Hematopoietic multipotent progenitor cell treated with erythropoietin and hydrocortisone succinate and interleukin-3 and kit ligand, for 6 days (in vitro differentiated cells): ENCODE data around the gene ARRB1.
A peak's percentile ranks its signal among the peaks of the same experiment; 100 is the strongest.
"Not testable (repeated sequence)": the region's sequence is repeated elsewhere in the genome, so short reads cannot be mapped to it uniquely, and the experiment has no call there.

Source experiments
- DNase-seq: peaks from one replicate; pipeline ENCODE4 v3.0.0-alpha.2; 2015

ARRB1 gene

DNA sequence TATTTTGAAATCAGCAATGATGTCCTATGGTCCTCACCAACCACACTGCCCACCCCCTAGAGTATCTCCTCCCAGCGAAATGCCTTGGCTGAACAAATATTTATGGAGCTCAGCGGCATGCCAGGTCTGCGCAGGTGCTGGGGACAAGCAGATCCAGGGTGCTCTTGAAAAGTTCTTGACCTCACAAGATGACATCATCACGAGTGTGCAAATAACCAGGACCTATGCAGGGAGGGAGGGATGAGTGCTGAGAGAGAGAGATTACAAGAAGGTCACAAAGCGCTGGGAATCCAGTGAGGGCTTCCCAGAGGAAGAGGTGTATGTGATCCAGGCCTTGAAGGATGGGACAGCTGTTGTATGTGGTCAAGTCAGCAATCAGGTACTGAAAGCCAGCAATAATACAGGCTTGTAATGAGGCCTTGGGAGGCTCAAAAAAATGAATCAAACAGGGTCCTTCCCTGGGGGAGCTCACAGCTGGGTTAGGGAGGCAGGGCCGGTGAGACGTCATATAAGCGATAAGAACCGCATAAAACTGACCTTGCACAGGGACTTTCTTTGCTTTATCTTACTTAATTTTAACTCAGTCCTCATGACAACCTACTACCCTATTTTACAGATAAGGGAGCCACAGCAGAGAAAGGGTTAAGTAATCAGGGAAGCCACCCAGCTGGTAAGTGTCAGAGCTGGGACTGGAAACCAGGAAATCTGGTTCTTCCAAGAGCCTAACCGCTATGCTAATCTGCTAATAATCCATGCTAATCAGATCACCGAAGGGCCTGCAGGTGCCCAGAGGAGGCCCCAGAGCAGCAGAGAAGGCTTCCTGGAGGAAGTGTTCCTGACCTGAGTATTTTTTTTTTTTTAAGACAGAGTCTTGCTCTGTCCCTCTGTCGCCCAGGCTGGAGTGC is 8.2 kb downstream of the ARRB1 start:
- peak; percentile 83 for DNase-seq

DNA sequence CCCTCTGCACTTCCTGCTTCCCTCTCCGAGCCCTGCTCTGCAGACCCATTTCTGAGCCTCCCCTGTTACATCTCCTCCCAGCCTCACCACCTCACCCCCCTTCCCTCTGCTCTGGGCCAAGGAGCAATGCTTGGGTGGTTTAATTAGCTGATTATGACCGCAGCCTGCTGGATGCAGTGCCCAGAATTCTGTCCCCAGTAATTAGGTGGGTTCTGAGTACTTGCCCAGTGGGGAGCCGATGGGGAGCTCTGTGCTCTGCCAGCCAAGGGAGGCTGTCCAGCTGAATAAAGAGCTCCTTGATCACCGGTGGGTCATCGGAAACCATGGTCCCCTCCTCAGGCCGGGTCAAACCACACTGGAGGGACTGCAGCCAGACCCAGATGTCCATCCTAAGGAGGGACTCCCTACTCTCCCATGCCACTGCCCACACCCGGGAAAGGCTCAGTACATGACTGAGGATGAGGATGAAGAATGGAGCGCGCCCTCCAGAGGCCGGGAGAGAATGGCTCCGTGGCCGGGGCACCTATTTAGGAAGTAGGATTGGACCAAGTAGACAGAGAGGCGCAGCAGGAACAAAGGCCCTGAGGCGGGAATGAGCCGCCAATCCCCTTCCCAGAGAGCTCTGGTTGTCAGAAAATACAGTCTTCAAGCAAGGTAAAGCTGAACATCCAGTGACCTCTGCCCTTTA is 9.1 kb downstream of the ARRB1 start:
- DNase-seq, result no peak

DNA sequence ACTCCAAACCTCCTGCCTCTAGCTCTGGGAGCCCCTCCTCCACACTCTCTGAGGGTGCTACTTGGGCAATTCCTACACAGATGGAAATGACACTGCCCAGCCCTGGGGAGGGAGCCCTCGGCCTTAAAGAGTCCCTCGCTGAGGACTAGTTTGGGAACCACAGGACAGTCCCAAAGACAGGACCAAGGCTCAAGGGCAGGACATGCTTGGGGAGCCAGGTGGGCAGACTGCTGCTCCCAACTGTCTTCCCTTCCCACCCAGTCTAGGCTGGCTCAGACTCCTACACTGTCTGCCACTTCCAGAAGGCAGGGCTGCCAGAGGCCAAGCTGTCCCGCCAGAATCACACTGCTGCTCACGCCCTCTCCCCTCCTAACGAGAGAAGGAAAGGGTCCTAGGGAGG is 9.8 kb downstream of the ARRB1 start:
- no peak for DNase-seq

DNA sequence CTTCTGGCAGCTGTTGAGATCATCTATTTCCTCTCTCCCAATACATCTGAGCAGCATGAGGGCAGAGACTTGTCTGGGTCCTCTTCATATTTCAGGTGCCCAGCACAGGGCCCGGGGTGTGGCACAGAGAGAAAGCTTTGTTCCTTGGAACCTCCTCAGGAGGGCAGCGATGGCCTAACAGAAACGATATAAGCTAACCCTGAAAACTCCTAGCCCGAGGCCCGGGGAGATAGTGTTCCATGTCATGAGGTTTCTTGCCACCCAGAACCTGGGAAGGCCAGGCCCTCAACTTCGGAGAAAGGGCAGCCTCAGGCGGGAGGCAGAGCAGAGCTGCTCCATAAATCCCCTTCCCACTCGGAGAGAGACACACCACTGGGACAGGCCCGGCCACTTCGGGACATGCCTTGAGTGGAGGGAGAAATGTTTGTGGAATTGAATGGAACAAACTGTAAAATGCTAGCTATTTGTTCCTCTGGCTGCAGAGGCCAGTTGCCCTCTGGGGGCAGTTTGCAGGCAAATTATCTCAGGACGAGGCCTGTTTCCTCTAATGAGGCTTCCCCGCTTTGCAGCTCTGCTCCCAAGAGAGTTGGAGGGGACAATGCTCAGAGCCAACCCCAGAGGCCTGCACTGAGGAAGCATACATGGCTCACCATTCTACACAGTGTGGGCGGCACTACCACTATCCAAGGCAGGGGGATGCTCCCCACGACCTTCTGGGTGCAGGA is 11.6 kb downstream of the ARRB1 start:
- DNase-seq, result peak; percentile 72

DNA sequence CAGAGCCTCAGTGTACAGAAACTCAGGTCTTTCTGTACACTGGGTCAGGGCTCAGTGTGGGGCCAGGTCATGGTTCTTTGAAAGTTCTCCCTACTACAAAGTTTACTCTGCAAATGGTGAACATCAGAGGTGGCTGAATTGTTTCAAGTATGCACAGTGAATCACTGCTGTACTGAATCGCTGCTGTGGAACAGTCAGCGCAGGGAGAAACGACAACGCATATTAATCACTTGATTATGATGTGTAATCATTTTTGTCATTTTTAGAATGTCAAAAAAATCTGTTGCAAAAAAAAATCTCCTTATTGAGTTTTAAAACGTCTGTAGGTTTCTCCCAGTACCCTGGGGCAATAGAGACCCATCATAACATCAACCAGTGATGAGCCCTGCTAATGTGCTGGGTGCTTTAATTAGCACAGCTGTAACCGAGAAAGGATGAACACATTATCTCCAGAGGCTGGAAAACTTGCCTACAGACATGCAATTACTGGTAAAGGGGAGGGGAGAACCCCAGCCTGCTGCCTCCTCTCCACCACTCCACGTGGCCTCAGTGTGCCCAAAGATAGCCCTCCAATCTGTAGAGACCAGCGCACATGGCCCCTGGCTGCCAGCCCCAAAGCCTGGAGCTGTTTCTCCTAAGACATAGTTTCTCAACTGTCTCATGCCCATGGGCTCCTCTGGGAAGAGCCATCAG is 12.8 kb downstream of the ARRB1 start:
- peak; percentile 85 for DNase-seq

DNA sequence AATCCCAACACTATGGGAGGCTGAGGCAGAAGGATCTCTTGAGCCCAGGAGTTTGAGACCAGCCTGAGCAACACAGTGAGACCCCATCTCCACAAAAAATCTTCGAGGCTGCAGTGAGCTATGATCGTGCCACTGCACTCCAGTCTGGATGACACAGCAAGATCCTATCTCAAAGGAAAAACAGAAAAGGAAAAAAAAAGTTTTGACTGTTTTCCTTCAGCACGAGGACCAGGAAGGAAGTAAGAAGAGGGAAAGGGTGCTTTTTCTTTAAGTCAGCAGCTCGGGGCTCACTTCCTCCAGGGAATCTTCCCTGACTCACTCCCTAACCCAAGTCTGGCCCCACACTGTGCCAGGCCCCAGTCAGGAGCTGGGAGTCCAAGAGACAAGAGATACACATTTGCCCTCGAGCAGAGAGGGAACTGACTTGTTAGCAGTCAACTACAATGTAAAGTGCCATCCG is 14.2 kb downstream of the ARRB1 start:
- no peak for DNase-seq

DNA sequence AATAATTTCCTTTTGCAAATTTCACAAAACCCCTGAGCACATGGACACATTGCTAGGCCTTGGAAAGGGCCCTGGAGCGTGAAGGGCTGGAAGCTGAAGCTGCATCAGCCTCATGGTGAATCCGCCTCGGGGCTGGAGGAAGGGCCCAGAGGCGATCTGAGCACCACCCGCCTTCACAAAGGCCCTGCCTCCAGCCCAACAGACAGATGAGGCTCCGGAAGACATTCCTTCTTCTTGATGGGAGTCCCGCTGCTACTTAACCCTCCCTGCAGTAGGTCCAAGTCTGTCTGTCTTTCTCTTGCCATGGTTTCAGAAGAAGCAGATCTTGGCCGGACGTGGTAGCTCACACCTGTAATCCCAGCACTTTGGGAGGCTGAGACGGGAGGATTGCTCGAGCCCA is 16.5 kb downstream of the ARRB1 start:
- no peak for DNase-seq

DNA sequence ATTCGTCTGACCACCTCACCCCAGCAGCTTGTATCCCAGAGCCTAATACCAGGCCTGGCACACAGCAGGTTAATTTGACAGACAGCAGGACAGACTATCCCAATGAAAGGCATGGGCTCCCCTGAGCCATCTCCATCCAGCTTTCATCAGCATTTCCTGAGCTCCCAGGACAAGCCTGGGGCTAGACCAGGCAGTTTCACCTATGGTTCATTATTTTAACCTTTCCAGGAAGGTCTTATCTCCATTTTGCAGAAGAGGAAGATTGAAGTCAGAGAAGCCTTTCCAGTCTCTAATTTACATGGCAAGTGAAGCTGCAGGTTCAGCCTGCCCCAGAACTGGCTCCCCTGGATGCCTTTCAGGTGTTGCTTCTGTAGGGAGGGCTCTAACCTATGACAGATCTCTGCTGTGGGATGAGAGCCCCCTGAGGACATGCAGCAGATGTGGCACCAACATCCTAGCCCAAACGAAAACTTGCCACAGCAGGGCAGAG is 17.0 kb downstream of the ARRB1 start:
- no peak for DNase-seq

DNA sequence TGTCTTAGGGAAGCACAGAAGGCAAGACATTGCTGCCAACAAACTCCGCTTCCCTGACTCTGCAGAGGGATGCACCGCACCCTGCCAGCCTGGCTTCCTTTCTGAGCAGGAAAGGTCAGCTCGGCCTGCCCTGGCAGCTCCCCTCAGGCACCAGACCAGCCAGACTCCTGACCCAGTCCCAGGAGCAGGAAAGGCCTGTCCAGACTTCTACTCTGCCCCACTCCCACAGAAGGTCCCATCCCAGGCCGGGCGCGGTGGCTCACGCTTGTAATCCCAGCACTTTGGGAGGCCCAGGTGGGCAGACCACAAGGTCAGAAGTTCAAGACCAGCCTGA is 17.7 kb downstream of the ARRB1 start:
- no peak for DNase-seq

DNA sequence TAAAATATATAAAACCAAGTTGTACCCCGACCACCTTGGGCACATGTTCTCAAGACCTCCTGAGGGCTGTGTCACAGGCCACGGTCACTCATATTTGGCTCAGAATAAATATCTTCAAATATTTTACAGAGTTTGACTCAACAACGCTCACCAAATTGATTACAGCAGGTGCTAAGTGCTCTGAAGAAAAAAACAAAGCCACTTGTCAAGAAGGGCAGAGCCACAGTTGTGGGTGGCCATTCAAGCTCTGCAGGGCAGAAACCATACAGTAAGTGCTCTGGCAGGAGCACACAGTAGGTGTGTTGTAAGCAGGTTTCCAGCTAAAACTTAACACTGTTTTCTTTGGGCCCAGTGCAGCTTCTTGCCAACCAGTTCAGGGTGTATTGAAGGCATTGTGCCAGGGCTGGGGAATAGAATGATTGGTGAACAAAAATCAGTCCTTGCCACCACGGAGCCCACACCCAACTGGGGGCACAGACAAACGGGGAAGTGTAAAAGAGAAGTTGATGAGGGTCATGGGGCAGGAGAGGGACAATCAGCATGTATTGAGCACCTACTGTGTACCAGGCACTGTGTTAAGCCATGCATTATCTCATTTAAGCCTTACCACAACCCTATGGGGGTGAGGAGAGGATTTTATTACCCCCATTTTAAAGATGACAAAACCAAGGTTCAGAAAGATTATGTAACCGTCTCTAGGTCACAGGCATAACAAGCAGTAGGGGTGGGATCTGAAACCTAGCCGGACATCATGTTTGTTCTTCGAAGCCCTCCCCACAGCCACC is 18.2 kb downstream of the ARRB1 start:
- DNase-seq, result peak; percentile 63

DNA sequence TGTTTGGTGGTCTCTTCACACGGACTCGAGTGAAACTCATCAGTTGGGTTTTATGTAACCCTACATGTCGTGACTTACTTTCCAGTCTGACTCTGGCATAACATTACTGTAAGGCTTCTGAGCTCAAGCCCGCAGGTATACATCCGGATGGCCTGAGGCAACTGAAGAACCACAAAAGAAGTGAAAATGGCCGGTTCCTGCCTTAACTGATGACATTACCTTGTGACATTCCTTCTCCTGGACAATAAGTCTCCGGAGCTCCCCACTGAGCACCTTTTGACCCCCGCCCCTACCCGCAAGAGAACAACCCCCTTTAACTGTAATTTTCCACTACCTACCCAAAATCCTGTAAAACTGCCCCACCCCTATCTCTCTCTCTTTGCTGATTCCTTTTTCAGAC is 19.7 kb downstream of the ARRB1 start:
- not testable (repeated sequence) for DNase-seq

DNA sequence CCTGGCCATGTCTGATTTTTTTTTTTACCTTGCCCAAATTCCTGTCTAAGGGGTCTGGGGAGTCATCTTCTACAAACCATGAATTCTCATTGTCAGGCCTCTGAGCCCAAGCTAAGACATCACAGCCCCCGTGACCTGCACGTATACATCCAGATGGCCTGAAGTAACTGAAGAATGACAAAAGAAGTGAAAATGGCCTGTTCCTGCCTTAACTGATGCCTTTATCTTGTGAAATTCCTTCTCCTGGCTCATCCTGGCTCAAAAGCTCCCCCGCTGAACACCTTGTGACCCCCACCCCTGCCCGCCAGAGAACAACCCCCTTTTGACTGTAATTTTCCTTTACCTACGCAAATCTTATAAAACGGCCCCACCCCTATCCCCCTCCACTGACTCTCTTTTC is 20.2 kb downstream of the ARRB1 start:
- not testable (repeated sequence) for DNase-seq

DNA sequence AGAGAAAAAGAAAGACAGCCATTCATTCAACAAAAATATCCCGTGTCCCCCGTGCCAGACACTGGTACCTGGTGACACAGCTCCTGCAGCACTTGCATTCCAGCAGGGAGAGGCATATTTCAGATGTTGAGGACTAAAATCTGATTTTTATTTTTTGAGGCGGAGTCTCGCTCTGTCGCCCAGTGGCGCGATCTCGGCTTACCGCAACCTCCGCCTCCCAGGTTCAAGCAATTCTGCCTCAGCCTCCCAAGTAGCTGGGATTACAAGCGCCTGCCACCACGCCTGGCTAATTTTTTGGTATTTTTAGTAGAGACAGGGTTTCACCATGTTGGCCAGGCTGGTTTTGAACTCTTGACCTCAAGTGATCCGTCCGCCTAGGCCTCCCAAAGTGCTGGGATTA is 20.6 kb downstream of the ARRB1 start:
- not testable (repeated sequence) for DNase-seq

DNA sequence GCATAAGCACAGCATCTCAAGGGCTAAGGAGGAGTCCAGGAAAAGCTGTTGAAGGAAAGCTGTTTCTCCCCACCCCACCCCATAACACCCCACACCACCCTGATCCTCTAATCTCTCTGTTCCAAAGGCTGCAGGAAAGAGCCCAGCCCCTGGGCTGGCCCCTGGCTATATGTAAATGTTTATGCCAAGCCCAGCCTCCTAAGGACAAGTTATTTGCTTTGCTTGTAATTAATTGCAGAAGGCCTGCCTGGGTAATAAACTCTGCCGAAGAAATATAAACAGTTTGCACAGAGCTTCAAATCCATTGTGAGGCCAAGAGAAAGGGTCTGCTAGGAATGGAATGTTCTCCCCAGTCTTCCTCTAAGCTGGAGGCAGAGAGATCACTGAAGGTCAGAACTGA is 21.2 kb downstream of the ARRB1 start:
- DNase-seq, result peak; percentile 91

DNA sequence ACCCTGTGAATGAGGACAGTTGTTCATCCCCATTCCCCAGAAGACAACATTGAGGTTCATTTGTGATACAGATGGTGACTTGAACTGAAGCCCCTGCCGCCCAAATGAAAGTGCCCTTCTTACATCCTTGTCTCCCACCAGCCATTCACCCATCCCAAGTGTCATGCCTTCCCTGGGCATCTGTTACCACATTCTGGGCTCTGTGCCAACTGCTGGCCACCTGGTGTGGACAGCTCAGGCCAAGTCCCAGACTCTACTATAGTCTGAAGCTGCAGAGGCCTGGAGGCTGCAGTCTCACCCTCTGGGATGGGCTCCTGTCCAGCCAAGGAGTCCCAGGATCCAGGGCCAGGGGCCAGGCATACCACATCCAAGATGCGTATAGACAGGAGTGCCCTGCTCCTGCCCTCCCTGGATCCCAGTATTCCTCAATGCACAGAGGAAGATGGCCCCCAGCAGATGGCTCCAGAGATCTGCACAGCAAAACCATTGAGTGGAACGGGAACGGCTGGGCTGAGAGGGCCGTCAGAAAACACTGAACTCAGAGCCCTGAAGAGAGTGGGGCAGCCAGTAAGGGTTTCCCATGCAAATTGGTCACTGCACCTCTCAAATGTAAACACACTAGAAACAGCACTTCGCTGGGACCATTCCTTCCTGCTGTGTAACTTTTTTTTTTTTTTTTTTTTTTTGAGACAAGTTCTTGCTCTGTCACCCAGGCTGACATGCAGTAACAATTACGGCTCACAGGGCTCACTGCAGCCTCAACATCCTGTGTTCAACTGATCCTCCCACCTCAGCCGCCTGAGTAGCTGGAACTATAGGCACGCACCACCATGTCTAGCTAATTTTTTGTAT is 22.8 kb downstream of the ARRB1 start:
- DNase-seq, result peak; percentile 88

DNA sequence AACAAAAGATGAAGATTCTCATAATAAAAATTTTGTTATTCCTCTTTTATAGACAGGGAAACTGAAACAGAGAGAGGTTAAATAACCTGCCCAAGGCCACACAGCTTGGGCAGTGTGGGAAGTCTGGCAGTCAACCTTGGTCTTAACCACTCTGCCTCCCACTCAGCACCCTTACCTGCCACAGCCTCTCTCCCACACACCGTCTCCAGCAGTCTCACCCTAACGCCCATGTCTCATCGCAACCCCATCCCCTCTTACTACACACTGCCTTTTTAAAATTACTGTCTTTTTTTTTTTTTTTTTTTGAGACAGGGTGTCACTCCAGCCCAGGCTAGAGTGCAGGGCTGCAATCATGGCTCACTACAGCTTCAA is 25.0 kb downstream of the ARRB1 start:
- DNase-seq, result no peak

DNA sequence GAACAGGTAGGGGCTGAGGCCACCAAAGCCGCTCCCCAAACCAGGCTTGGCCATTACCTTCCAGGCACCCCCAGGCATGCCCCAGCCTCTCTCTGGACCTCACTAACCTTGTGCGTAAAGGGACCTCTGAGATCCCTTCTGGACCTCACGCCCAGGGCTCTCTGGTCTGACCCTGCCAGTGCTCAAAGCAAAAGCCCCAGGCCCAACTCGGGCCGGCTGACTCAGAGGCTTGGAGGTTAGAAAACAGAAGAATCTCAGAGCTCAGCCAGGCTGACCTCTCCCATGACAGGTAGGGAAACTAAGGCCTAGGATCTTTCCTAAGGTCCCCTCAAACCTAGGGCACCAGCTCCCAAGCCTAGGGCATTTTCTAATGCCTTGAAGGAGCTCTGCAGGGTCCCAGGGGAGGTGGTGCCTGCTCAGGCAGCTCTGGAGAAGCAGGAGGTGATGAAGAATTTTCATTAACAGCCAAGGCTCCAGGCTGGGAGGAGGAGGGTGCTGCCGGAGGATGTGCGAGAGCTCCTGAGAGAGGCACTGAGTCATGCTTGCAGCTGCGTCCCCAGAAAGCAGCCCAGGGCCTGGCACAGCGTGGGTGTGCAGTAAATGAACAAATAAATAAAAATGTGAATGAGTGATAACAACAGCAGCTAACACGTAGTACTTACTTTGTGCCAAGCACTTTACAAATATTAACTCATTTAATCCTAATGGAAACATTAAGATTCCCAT is 25.6 kb downstream of the ARRB1 start:
- DNase-seq, result peak; percentile 67

DNA sequence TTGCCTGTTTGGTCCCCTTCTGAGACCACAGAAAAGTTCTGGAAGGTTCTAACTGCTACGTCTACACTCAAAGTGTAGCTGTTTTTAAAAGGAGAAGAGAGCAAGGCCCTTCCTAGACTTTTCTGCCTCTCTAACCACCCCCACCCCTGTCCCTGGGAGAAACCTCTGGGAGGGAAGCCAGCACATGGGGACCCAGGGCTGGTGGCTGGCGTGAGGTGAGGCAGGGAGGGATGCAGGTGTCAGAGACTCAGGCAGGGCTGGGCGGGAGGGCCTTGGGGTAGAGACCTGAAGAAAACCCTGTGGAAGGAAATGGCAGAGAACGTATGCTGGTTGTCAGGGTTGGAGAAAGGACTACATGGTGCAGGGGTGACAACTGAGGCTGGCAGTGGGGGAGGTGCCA is 26.7 kb downstream of the ARRB1 start:
- DNase-seq, result no peak

DNA sequence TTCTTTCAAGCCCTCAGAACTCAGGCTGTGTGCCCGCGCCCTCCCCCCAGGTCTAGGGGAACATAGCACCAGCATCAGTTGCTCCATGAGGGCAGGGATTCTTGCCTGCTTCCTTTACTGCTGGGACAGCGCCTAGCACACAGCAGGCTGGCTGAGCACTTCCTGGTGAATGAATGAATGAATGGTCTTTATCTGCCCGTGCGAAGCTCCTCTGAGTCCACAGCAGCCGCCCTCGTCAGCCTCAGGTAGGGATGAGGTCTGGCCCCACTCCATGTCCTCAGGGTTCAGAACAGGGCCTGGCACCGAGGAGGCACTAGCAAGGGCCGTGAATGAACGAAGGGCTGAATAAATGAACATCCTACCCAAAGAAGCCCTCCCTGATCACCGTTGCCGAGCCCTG is 27.3 kb downstream of the ARRB1 start:
- no peak for DNase-seq

DNA sequence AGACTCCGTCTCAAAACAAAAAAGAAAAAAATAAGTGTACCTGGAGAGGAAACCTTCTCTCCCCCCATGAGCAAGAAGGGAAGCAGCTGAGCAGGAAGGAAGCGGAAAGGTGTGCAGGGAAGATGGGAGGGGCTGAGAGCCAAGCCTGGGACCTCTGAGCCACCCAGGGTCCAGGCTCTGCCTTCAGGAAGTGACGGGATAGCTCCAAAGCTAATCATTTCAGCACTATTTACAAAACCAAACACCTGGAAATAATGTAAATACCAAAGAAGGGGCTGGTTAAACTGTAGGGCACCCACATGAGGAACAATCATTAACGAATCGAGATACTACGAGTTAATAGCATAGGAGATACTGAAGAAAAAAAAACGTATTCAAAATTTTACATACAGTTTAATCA is 27.9 kb downstream of the ARRB1 start:
- DNase-seq, result no peak
